SK-N-MC (cell line): ENCODE measurements around the gene RASA4B.
"Not testable (repeated sequence)": the region's sequence is repeated elsewhere in the genome, so short reads cannot be mapped to it uniquely, and the experiment has no call there.

Experiments
- EZH2 ChIP-seq: fragments of 200-600 bp; sonication (generic); IDR thresholded peaks from one replicate; pipeline ENCODE4 v1.6.1; 2017; ENCODE audit warnings: antibody characterized with exemption
- FOXP2 ChIP-seq: optimal IDR thresholded peaks from 2 replicates; pipeline ENCODE3; 2011; ENCODE audit warnings: mild to moderate bottlenecking, moderate library complexity; ENCODE audit not compliant: insufficient read depth; ENCODE audit errors: extremely low read length, control extremely low read depth
- POLR2AphosphoS5 ChIP-seq: IDR thresholded peaks from 2 replicates; pipeline ENCODE4 v1.6.1; 2012; ENCODE audit warnings: mild to moderate bottlenecking, low read depth, low read length, borderline replicate concordance

GRCh38 chr7:102490529-102491075 lies 27.0 kb downstream of the RASA4B start:
- TF ChIP-seq EZH2, POLR2AphosphoS5, FOXP2: not testable (repeated sequence)
